PFSK-1 (cell line): Measurements from ENCODE around the gene RNASE8.

Experiments used
- FOXP2 ChIP-seq: optimal IDR thresholded peaks from 2 replicates; pipeline ENCODE3; 2011; ENCODE audit warnings: borderline replicate concordance, control low read depth, inconsistent platforms; ENCODE audit not compliant: insufficient read depth; ENCODE audit errors: extremely low read length, extremely low read depth
- POLR2AphosphoS5 ChIP-seq: IDR thresholded peaks from 2 replicates; pipeline ENCODE4 v1.6.1; 2012; ENCODE audit warnings: low read depth, mild to moderate bottlenecking, control low read depth, low read length, moderate library complexity
- REST ChIP-seq, 2 experiments: IDR thresholded peaks; 2 replicates each; pipeline versions ENCODE4 v1.6.1 to v1.8.0; 2011 to 2012; ENCODE audit warnings: low read depth in 2 of 2, low read length in 2 of 2, control low read depth in 1 of 2, inconsistent platforms in 1 of 2, mild to moderate bottlenecking in 1 of 2, moderate library complexity in 1 of 2; ENCODE audit not compliant: insufficient read depth in 1 of 2
- SIN3A ChIP-seq: IDR thresholded peaks from 2 replicates; pipeline ENCODE4 v1.6.1; 2012; ENCODE audit warnings: mild to moderate bottlenecking, low read length, moderate library complexity, borderline replicate concordance; ENCODE audit not compliant: insufficient read depth
- TAF1 ChIP-seq: IDR thresholded peaks from 2 replicates; pipeline ENCODE4 v1.6.1; 2012; ENCODE audit warnings: low read length, control low read depth, borderline replicate concordance; ENCODE audit not compliant: insufficient read depth

The RNASE8 gene

DNA sequence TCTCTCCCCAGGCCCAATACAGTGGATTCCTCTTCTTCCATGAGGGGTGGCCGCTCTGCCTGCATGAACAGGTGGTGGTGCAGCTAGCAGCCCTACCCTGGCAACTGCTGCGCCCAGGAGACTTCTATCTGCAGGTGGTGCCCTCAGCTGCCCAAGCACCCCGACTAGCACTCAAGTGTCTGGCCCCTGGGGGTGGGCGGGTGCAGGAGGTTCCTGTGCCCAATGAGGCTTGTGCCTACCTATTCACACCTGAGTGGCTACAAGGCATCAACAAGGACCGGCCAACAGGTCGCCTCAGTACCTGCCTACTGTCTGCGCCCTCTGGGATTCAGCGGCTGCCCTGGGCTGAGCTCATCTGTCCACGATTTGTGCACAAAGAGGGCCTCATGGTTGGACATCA, 16.3 kb downstream of the RNASE8 start:
- no peak for TF ChIP-seq FOXP2
- TF ChIP-seq REST (IDR thresholded peaks at IDR 0.05; ENCODE audit: insufficient read depth in 1 of 2, low read depth in 2 of 2, low read length in 2 of 2), result no peak
- TF ChIP-seq SIN3A, result no peak
- no peak for TF ChIP-seq TAF1
- no peak for TF ChIP-seq POLR2AphosphoS5

- TF ChIP-seq FOXP2 (no peak), REST (IDR thresholded peaks at IDR 0.05; ENCODE audit: insufficient read depth in 1 of 2, low read depth in 2 of 2, low read length in 2 of 2) (no peak), SIN3A (no peak), POLR2AphosphoS5 (no peak)
Measured at GRCh38 chr14:21074398-21075272, 17.0 kb downstream of the RNASE8 start.

GRCh38 chr14:21075719-21076437, 18.3 kb downstream of the RNASE8 start:
- no peak for TF ChIP-seq REST (IDR thresholded peaks at IDR 0.05; ENCODE audit: insufficient read depth in 1 of 2, low read depth in 2 of 2, low read length in 2 of 2)
- TF ChIP-seq TAF1, result no peak
- no peak for TF ChIP-seq SIN3A
- TF ChIP-seq FOXP2, result no peak
- TF ChIP-seq POLR2AphosphoS5, result no peak

DNA sequence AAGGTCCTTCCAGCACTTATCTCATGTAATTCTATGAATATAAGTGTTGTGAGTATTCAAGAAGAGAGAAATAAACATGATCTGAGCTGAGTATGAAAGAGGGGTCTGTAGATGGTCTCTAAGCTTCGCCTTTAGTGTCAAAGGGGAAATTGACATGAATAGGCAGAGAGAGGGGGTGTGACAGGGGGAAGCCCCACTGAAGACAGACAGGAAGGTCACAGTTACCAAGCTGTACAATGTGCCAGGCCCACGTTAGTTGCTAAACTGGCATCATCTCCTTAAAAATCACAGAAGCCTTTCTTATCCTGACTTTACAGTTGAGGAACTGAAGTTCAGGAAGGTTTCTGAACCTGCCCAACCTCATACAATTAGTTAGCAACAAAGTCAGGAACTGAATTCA, 20.1 kb downstream of the RNASE8 start:
- TF ChIP-seq FOXP2, result no peak
- TF ChIP-seq TAF1, result no peak
- no peak for TF ChIP-seq POLR2AphosphoS5
- no peak for TF ChIP-seq REST (IDR thresholded peaks at IDR 0.05; ENCODE audit: insufficient read depth in 1 of 2, low read depth in 2 of 2, low read length in 2 of 2)
- no peak for TF ChIP-seq SIN3A
